ENCODE measurements around the gene FLYWCH1. TPM values are rescaled to one million over a fixed set of nuclear protein-coding genes. Genes with fewer than 3 reads are reported as not detected.

Gene FLYWCH1
- polyA plus RNA-seq (ENCODE audit: insufficient read length) = 23.7 TPM

DNA sequence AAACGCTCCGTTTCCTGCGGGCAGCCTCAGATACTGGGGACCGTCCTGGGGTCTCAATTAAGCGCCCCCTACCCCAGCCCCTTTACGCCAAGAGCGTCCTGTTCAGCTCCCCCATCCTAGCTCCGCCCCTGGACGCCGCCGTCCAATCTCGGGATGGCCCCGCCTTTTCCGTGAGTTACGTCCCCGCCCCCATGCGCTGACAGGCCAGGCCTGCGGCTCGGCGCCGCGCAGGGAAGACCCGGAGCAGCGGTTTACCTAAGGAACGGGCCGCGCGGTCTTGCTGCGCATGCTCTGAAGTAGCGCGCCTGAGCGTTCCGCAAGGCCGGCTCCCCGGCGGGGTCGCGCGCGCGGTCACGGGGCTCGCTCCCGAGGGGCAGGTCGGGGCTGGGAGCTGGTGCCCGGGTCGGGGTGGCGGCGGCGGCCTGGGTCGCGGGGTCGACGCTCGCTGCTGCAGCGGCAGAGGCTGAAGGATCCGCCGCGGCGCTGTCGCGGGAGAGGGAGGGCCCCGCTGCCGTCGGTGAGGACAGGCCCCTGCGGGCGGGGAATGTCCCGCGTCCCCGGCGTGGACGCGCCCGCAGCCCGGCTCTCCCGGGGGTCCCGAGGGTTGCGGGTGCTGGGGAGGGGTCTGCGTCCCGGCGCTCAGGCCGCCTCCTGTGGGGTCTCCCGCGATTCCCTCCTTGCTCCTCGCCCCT is at the start of gene FLYWCH1:
Gene FLYWCH1 (plus strand): TSS at position 294 of the 692 bp plus-strand sequence. CDS start 17,755 bp downstream, outside the sequence.
- peak; percentile 98 for DNase-seq

- DNase-seq = no peak
Observed at GRCh38 chr16:2865651-2866050, 46.1 kb upstream of the FLYWCH1 start.

DNA sequence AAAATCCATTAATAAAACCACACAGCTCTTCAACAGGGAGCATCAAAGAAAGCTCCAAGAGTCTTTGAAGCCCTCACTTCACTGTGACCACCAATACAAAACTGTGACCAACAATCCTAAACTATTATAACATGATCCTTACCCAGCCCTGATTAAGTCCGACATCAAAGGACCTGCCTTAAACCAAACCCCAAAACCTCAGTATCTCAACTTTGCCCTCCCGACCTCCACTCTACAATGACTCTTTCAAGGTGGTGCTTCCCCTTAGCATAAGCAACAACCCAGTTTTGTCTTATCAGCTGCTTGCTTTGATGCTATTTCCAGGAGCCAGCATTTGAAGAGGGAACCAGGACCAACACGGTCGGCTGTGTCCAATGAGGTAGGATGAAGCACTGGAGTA is 45.3 kb upstream of the FLYWCH1 start:
- no peak for DNase-seq

DNA sequence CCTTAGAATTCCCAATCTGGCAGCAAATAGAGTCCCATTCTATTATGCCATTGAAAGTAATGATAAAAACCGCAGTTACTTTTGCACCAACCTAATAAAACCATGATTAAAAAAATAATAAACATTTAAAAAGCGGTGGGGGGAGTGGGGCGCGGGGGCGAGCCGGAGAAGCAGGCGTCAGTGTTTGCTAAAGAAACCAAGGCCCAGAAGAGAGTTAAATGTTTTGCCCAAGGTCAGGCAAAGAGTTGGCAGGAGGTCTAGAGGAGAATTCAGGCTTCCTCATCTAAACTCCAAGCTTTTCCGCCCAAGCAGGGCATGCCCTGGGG is 44.1 kb upstream of the FLYWCH1 start:
- no peak for DNase-seq

DNA sequence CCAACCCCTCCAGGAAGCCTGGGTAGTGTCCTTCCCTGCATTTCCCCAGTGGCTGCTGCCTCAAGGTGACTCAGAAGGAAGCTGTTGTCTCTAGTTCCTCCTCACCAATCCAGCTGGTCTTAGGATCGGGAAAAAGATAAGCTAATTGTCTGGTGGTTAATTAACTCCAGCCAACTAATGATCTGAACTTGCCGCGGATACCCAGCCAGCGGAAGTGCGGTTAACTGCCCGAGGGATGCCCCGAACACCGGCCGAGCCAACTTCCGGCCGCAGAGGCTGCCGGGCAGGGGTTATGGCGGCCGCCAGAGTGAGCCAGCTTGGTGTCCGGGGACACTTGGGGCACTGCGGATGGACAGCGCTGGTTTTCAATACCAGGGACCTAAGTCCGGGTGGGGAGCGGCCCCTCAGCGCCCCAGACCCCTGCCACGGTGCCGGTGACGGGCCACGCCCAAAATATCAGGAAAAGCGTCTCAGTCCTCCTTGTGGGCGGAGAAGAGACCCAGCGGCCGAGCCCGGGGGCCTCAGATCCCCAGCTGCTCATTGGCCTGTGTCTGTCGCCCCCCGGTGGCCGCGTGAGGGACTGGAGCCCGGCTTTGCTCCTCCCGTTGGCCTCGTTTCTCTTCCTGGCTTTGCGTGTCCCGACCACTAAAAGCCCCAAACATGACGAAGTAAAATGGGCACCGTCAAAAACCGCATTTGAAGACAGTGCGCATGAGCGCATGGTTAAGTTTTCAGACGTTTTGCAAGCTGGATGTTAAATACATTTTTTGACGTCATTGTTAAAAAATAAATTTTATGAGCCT is 43.5 kb upstream of the FLYWCH1 start:
- peak; percentile 91 for DNase-seq

DNA sequence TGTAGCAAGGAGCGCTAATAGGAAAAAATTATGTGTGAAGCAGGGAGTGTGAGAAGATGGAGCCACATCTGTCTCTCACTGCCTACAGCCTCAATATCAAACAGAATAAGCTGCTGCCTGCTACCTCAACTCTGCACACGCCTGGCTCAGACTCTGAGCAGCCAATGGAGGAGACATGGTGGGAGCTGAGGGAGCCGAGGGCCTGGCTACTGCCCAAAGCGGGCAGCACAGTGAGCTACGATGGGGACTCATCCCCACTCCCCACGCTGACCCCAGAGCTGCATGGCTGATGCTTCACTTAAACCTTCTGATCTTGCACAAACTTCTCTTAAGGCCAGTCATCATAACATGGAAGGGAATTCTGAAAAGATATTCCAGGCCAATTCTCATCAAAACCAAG is 39.8 kb upstream of the FLYWCH1 start:
- DNase-seq = no peak

GRCh38 chr16:2874032-2874911 is 37.5 kb upstream of the FLYWCH1 start:
- no peak for DNase-seq

- peak; percentile 81 for DNase-seq
Observed at GRCh38 chr16:2874912-2875362, 36.8 kb upstream of the FLYWCH1 start.

GRCh38 chr16:2879854-2880508 is 31.8 kb upstream of the FLYWCH1 start:
- no peak for DNase-seq

DNA sequence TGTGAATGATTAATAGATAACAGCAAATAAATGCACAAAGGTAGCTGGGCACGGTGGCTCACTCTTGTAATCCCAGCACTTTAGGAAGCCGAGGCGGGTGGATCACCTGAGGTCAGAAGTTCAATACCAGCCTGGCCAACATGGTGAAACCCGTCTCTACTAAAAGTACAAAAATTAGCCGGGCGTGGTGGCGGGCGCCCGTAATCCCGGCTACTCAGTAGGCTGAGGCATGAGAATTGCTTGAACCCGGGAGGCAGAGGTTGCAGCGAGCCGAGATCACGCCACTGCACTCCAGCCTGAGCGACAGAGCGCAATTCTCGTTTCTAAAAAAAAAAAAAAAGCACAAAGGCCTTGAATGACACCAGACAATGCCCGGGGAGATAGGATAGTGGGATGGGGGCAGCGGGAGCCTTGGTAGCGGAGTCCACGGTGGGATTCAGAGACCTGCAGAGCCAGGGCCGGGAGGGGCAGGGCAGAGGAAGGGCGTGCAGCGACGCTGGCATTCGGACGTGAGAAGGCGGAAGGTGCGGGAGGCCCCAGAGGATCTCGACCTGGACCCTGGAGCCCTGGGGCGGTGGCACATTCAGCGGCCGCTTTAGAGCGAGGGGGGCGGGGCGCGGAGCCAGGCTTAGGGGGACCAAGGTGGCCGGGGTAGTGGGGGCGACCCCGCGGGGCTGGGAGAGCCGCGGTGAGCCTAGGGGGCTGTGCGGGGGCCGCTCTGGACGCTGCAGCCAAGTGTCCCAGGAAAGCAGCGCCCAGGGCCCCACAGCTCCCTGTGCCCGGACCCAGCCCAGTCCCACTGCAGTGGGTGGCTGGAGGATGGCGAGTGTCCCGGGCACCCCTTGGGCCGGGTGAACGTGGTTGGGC is 29.7 kb upstream of the FLYWCH1 start:
- peak; percentile 20 for DNase-seq

GRCh38 chr16:2882650-2883457 is 28.9 kb upstream of the FLYWCH1 start, which contains the start of gene FLYWCH2:
FLYWCH2 (plus strand) TSS chr16:2883215; CDS start chr16:2896450, 13,235 bp downstream.
- peak; percentile 97 for DNase-seq

GRCh38 chr16:2883458-2883908 is 28.2 kb upstream of the FLYWCH1 start:
- no peak for DNase-seq

DNA sequence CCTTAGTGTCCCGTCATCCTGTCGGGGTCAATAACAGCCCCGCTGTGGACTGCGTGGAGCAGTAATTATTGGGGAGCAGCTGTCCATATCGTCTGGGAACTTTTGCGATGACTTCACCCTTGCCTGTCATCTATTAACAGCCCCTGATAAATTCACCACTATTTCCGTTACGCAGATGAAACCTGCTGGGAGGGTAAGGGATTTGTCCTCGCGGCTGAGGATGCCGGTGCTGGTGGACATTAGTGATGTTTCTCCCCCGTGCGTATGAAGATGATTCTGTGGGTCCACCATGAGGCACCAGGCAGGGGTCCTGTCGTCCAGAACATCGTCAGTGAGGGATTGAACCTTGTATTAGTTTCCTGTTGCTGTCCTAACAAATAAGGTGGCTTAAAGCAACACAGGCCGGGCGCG is 27.7 kb upstream of the FLYWCH1 start:
- no peak for DNase-seq

GRCh38 chr16:2894231-2894630 is 17.5 kb upstream of the FLYWCH1 start:
- DNase-seq = no peak

GRCh38 chr16:2895813-2896212 is 15.9 kb upstream of the FLYWCH1 start:
- no peak for DNase-seq

GRCh38 chr16:2896480-2897010 is 15.2 kb upstream of the FLYWCH1 start:
- DNase-seq = no peak

DNA sequence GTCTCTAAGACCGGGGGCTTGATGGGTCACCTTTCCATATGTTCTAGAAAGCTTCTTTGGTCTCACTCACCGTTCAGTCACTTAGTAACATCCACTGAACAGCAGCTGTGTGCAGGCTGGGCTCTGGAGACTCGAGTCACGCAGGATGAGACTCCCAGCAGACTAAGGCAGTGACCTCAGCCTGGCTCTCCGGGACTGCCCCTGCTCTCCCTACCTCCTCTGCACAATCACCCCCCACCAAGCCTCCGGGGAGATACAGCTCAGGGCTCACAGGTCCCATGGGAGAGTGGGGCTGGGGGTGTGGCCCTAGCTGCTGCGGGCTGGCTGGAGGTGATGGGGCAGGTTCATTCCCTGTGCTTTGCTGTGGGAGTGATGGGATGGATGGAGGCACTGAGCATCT is 14.6 kb upstream of the FLYWCH1 start:
- no peak for DNase-seq

GRCh38 chr16:2898831-2899563 is 12.7 kb upstream of the FLYWCH1 start:
- DNase-seq = no peak

DNA sequence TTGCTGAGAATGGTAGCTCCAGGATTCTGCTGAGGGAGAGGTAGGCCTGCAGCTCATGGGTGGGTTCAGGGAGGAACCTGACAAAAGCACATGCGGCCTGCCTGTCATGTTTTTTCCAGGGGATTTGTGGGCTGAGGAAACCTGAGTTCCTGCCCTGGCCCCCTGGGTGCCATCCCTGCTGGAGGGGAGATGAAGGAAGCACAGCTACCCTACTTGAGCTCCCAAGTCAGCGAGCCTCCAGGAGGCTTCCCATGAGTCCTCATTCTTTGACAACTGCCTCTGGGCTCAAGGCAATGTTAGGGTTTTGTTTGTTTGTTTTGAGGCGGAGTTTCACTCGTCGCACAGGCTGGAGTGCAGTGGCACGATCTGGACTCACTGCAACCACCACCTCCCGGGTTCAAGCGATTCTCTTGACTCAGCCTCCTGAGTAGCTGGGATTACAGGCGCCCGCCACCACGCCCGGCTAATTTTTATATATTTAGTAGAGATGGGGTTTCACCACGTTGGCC is 12.1 kb upstream of the FLYWCH1 start:
- DNase-seq = no peak

Measured in hindlimb muscle (tissue), 1 donor.